Hepatocyte (in vitro differentiated cells): Measurements from ENCODE around the gene CCDC83. TPM values are rescaled to one million over a fixed set of nuclear protein-coding genes. Genes with fewer than 3 reads are reported as not detected.

Experiments used
- DNase-seq: peaks from one replicate; pipeline ENCODE4 v3.0.0-alpha.2; 2016; ENCODE audit warnings: low spot score
- H2AFZ ChIP-seq: fragments of 200-600 bp; sonication (generic); 2 replicates; pipeline ENCODE4 v1.6.0; 2016; ENCODE audit warnings: antibody characterized with exemption, mild to moderate bottlenecking
- H3K27ac ChIP-seq: fragments of 200-600 bp; sonication (generic); 2 replicates; pipeline ENCODE4 v1.5.1; 2016; ENCODE audit warnings: mild to moderate bottlenecking
- H3K27me3 ChIP-seq: fragments of 200-600 bp; sonication (generic); 2 replicates; pipeline ENCODE4 v1.6.1; 2016
- H3K36me3 ChIP-seq: fragments of 200-600 bp; sonication (generic); replicated peaks from 2 replicates; pipeline ENCODE4 v1.5.1; 2016; ENCODE audit warnings: low read depth; ENCODE audit not compliant: insufficient read depth
- H3K4me1 ChIP-seq: fragments of 200-600 bp; sonication (generic); 2 replicates; pipeline ENCODE4 v1.5.1; 2016; ENCODE audit warnings: mild to moderate bottlenecking, moderate library complexity; ENCODE audit not compliant: insufficient read depth
- H3K4me2 ChIP-seq: fragments of 200-600 bp; sonication (generic); 2 replicates; pipeline ENCODE4 v1.6.0; 2016
- H3K4me3 ChIP-seq: fragments of 200-600 bp; sonication (generic); 2 replicates; pipeline ENCODE4 v1.5.1; 2016; ENCODE audit warnings: mild to moderate bottlenecking
- H3K79me2 ChIP-seq: fragments of 200-600 bp; sonication (generic); 2 replicates; pipeline ENCODE4 v1.6.0; 2017; ENCODE audit warnings: mild to moderate bottlenecking
- H3K9me2 ChIP-seq: fragments of 200-600 bp; sonication (generic); replicated peaks from 2 replicates; pipeline ENCODE4 v1.6.0; 2017; ENCODE audit warnings: mild to moderate bottlenecking; ENCODE audit not compliant: insufficient read depth
- H3K9me3 ChIP-seq: fragments of 200-600 bp; sonication (generic); 2 replicates; pipeline ENCODE4 v1.5.1; 2016; ENCODE audit warnings: low read depth, mild to moderate bottlenecking
- H4K20me1 ChIP-seq: fragments of 200-600 bp; sonication (generic); 2 replicates; pipeline ENCODE4 v1.6.0; 2016; ENCODE audit warnings: mild to moderate bottlenecking; ENCODE audit not compliant: insufficient read depth, poor library complexity, severe bottlenecking
- EZH2 ChIP-seq: fragments of 200-600 bp; sonication (generic); IDR thresholded peaks from 2 replicates; pipeline ENCODE4 v1.6.1; 2016; ENCODE audit warnings: antibody characterized with exemption, mild to moderate bottlenecking, borderline replicate concordance
- EZH2phosphoT487 ChIP-seq: fragments of 200-600 bp; sonication (generic); IDR thresholded peaks from one replicate; pipeline ENCODE4 v1.6.1; 2018; ENCODE audit warnings: antibody characterized with exemption, mild to moderate bottlenecking, low read depth, moderate library complexity; ENCODE audit not compliant: unreplicated experiment, severe bottlenecking
- WGBS: methylation state at CpG from one replicate; pipeline ENCODE4 v1.1.6; 2016; ENCODE audit warnings: low lambda C conversion rate; ENCODE audit errors: missing lambda C conversion rate; 5-methylcytosine and 5-hydroxymethylcytosine counted together
- polyA plus RNA-seq: library from polyadenylated mRNA; unstranded; fragments of >200 nt; fragmentation: Nextera tagmentation; extraction: Ambion mirVana; gene quantifications from 2 replicates; pipeline ENCODE4 v1.2.1, GENCODE V29; 2016
- total RNA-seq: library from RNA; depleted of rRNA; stranded (reverse); fragments of >200 nt; gene quantifications from 2 replicates; pipeline ENCODE4 v1.2.3, GENCODE V29; 2014
- TF ChIP-seq, protein P1 (sequence below): fragments of 200-600 bp; sonication (generic); IDR thresholded peaks from 2 replicates; pipeline ENCODE4 v1.5.1; 2016; ENCODE audit warnings: antibody characterized with exemption, mild to moderate bottlenecking; ENCODE audit not compliant: poor library complexity

Gene CCDC83
- total and polyA plus RNA-seq, 2 experiments from 2014 or later, result not detected

DNA sequence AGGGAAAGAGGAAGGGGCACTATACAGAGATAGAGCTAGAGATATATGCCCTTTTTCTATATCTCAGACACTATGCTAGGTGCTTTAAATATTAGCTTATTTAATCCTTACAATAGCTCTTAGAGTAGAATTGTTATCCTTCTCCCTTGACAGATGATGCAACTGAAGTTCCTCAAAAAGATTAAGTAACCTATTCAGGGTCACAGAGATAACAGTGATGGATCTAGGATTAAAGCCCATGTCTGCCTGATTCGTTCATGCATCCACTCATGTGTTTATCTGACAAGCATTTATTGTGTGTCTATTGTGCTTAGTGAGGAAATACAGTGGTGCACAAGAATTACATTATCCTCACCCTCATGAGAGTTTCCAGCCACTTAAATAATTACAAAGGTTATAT, 8.7 kb downstream of the CCDC83 start:
- H3K27ac ChIP-seq, result no peak overlapping the region
- no peaks in the 10 kb centered on the region for H3K36me3 ChIP-seq
- DNase-seq, result no peak
- TF ChIP-seq, protein P1, sequence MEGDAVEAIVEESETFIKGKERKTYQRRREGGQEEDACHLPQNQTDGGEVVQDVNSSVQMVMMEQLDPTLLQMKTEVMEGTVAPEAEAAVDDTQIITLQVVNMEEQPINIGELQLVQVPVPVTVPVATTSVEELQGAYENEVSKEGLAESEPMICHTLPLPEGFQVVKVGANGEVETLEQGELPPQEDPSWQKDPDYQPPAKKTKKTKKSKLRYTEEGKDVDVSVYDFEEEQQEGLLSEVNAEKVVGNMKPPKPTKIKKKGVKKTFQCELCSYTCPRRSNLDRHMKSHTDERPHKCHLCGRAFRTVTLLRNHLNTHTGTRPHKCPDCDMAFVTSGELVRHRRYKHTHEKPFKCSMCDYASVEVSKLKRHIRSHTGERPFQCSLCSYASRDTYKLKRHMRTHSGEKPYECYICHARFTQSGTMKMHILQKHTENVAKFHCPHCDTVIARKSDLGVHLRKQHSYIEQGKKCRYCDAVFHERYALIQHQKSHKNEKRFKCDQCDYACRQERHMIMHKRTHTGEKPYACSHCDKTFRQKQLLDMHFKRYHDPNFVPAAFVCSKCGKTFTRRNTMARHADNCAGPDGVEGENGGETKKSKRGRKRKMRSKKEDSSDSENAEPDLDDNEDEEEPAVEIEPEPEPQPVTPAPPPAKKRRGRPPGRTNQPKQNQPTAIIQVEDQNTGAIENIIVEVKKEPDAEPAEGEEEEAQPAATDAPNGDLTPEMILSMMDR, result no peak
- no peak for TF ChIP-seq EZH2phosphoT487
- no peak for TF ChIP-seq EZH2
- no peaks in the 10 kb centered on the region for H3K27me3 ChIP-seq
- no peaks in the 10 kb centered on the region for H3K9me2 ChIP-seq
- no peak overlapping the region for H3K4me3 ChIP-seq
- H3K9me3 ChIP-seq, result no peaks in the 10 kb centered on the region
- H4K20me1 ChIP-seq, result no peaks in the 10 kb centered on the region
- no peak overlapping the region for H2AFZ ChIP-seq
- no peaks in the 10 kb centered on the region for H3K4me1 ChIP-seq
- H3K79me2 ChIP-seq, result no peaks in the 10 kb centered on the region
- WGBS, result 17% methylated on average over 1 of the region's 1 CpG
- H3K4me2 ChIP-seq, result no peak overlapping the region

DNA sequence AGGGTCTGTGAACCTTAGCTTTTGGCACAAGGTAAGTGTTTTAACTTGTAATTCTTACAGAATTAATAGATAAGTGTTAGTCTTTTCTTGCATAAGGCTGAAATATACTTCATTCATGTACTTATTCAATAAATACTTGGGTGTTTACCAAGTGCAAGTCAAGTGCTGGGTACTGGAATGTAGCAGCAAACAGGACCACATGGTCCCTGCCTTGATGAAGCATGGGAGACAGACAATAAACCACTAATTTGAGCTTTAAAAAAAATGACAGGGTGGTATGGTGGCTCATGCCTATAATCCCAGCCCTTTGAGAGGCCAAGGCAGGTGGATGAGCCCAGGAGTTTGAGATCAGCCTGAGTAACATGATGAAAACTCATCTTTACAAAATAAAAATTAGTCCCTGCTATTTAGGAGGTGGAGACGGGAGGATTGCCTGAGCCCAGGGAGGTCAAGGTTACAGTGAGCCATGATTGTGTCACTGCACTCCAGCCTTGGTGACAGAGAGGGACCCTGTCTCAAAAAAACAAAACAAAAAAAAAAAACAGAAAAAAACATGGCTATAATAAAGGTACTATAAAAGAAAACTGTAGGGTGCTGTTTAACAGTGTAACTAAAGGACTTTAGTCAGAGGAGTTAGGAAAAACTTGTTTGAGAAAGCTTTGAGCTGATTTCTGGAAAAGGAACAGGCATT, 11.1 kb downstream of the CCDC83 start:
- Histone ChIP-seq H4K20me1 (no peaks in the 10 kb centered on the region), H3K27ac (no peak overlapping the region), H3K79me2 (no peaks in the 10 kb centered on the region), H3K4me3 (no peak overlapping the region), H2AFZ (no peak overlapping the region), H3K9me3 (no peaks in the 10 kb centered on the region), H3K4me2 (no peak overlapping the region), H3K9me2 (no peaks in the 10 kb centered on the region), H3K4me1 (no peaks in the 10 kb centered on the region), H3K36me3 (no peaks in the 10 kb centered on the region), H3K27me3 (no peaks in the 10 kb centered on the region)
- no peak for DNase-seq
- TF ChIP-seq EZH2phosphoT487 (no peak), EZH2 (no peak)
- TF ChIP-seq, protein P1, result no peak
- 47% methylated on average over 1 of the region's 1 CpG for WGBS

DNA sequence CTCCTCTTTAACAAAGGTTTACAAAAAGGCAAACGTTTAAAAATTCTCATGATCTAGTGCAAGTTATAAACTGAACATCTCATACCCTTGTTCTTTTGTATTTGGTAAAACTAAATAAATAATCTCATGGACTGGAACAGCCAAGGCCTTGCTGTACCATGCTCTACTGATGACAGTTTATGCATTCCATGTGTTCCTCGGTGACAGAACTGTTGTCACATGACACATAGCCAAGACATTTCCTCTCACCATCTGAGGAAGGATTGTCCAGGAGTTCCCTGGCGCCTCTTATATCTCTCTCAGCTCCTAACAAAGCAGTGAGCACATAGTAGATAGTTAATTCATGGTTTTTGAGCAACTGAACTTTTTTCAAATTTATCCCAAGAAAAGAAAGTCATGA, 12.6 kb downstream of the CCDC83 start:
- no peak overlapping the region for H3K4me3 ChIP-seq
- H3K9me2 ChIP-seq, result no peaks in the 10 kb centered on the region
- no peaks in the 10 kb centered on the region for H4K20me1 ChIP-seq
- DNase-seq, result no peak
- H3K79me2 ChIP-seq, result no peaks in the 10 kb centered on the region
- TF ChIP-seq, protein P1, result no peak
- TF ChIP-seq EZH2phosphoT487 (no peak), EZH2 (no peak)
- H3K36me3 ChIP-seq, result no peaks in the 10 kb centered on the region
- H3K4me2 ChIP-seq, result no peak overlapping the region
- H2AFZ ChIP-seq, result no peak overlapping the region
- H3K27ac ChIP-seq, result no peak overlapping the region
- H3K4me1 ChIP-seq, result no peaks in the 10 kb centered on the region
- H3K27me3 ChIP-seq, result no peaks in the 10 kb centered on the region
- 65% methylated on average over 3 of the region's 3 CpGs for WGBS
- H3K9me3 ChIP-seq, result no peaks in the 10 kb centered on the region
